Panc1 (cell line): ENCODE results near the gene LIN7C. TPM values are rescaled to one million over a fixed set of nuclear protein-coding genes. Genes with fewer than 3 reads are reported as not detected.

Experiments
- ATAC-seq: fragments of 200-7000 bp; cut with Tn5 transposase; 2 replicates; pipeline ENCODE4 v1.9.1; 2020; ENCODE audit warnings: mild to moderate bottlenecking, moderate library complexity
- BruUV-seq: library from RNA; stranded (reverse); fragments of 400-500 nt; replicated peaks from 2 replicates; lab custom pipeline; 2021; lab: Mats Ljungman, UMichigan
- CTCF ChIA-PET: fragments of 300-600 bp; sonication (Branson Sonifier 250); formaldehyde crosslinking; loops from one replicate; lab custom pipeline; 2022; ENCODE audit warnings: antibody characterized with exemption; lab: Charles Lee
- POLR2A ChIA-PET: fragments of 300-600 bp; sonication (Branson Sonifier 250); formaldehyde crosslinking; loops from one replicate; lab custom pipeline; 2022; ENCODE audit warnings: antibody characterized with exemption; lab: Charles Lee
- DNase-seq: peaks from one replicate; pipeline ENCODE4 v3.0.0-alpha.2; 2010; ENCODE audit warnings: low read depth, low spot score
- H3K27ac ChIP-seq: 2 replicates; pipeline ENCODE4 v1.5.1; 2011; ENCODE audit warnings: mild to moderate bottlenecking, low read length, inconsistent platforms
- H3K27me3 ChIP-seq: fragments of 200-500 bp; sonication (Bioruptor generic); 2 replicates; pipeline ENCODE4 v1.6.0; 2014; ENCODE audit warnings: low read length, inconsistent platforms; ENCODE audit not compliant: control insufficient read depth, insufficient read depth
- H3K36me3 ChIP-seq: fragments of 200-500 bp; sonication (Bioruptor generic); 2 replicates; pipeline ENCODE4 v1.5.1; 2014; ENCODE audit warnings: inconsistent platforms, mild to moderate bottlenecking, low read length, moderate library complexity; ENCODE audit not compliant: control insufficient read depth, insufficient read depth
- H3K4me1 ChIP-seq: 2 replicates; pipeline ENCODE4 v1.5.1; 2011; ENCODE audit warnings: inconsistent platforms, mild to moderate bottlenecking, low read length, moderate library complexity; ENCODE audit not compliant: control insufficient read depth, insufficient read depth
- H3K4me3 ChIP-seq, 2 experiments: 2 replicates each; pipeline ENCODE4 v1.5.1; 2011 to 2012; ENCODE audit warnings: low read depth in 2 of 2, low read length in 2 of 2, mild to moderate bottlenecking in 2 of 2, inconsistent platforms in 1 of 2, moderate library complexity in 1 of 2
- H3K9me3 ChIP-seq: fragments of 200-500 bp; sonication (Bioruptor generic); 2 replicates; pipeline ENCODE4 v1.5.1; 2014; ENCODE audit warnings: low read depth, mild to moderate bottlenecking, inconsistent platforms, low read length, moderate library complexity; ENCODE audit not compliant: control insufficient read depth, insufficient read depth
- CTCF ChIP-seq: fragments of 450-650 bp; IDR thresholded peaks from 2 replicates; pipeline ENCODE4 v1.5.1; 2017; ENCODE audit warnings: mild to moderate bottlenecking
- POLR2AphosphoS5 ChIP-seq: IDR thresholded peaks from 2 replicates; pipeline ENCODE4 v1.6.1; 2012; ENCODE audit warnings: mild to moderate bottlenecking, low read depth, low read length, moderate library complexity
- SIN3A ChIP-seq: IDR thresholded peaks from 2 replicates; pipeline ENCODE4 v1.6.1; 2012; ENCODE audit warnings: low read depth, mild to moderate bottlenecking, low read length, moderate library complexity, borderline replicate concordance; ENCODE audit not compliant: insufficient read depth
- TCF7L2 ChIP-seq: IDR thresholded peaks from 2 replicates; pipeline ENCODE4 v1.6.1; 2011; ENCODE audit warnings: mild to moderate bottlenecking, low read depth, low read length, inconsistent platforms
- in situ Hi-C: cut with HindIII; loops from 2 replicates; pipeline ENCODE4 v1.10.0; 2016; ENCODE audit warnings: low sequenced_read_pairs, low pct_unique_long_range_greater_than_20kb
- intact Hi-C: fragments of 100-400 bp; cut with micrococcal nuclease; formaldehyde crosslinking; loops from one replicate; pipeline ENCODE4 v1.10.0; 2022; ENCODE audit not compliant: unreplicated experiment
- total RNA-seq: library from RNA; stranded (reverse); gene quantifications from one replicate; pipeline ENCODE4 v1.2.1, GENCODE V29; 2021; ENCODE audit not compliant: unreplicated experiment
- TF ChIP-seq, protein P1 (sequence below), 2 experiments: IDR thresholded peaks; 2 replicates each; pipeline ENCODE4 v1.6.1; 2011 to 2012; ENCODE audit warnings: low read depth in 2 of 2, control low read depth in 1 of 2, low read length in 1 of 2, mild to moderate bottlenecking in 1 of 2, moderate library complexity in 1 of 2; ENCODE audit not compliant: insufficient read depth in 1 of 2

LIN7C gene
- total RNA-seq, 1 experiment from 2014 or later, result 44.2 TPM

GRCh38 chr11:27470826-27471588 lies 35.6 kb downstream of the LIN7C start:
- Histone ChIP-seq H3K27ac (peak overlapping the region; percentile 79), H3K4me3 (peak overlapping the region; percentile 67 to 71), H3K36me3 (no peaks in the 10 kb centered on the region), H3K27me3 (no peaks in the 10 kb centered on the region), H3K4me1 (peaks cover 30% of the 10 kb centered on the region), H3K9me3 (no peaks in the 10 kb centered on the region)
- ATAC-seq (0 out of 2 replicates have a peak, but pooled peaks have one; percentile 2), DNase-seq (no peak)
- CTCF ChIA-PET, result interaction anchor here (0.9 kb wide), 1 partner anchor 26 kb away, joined by 3 read pairs; no protein-coding TSS in a partner anchor
- in situ Hi-C loops, result no loop called here
- no TSS peak for BruUV-seq
- intact Hi-C loops, result loop anchor here (2.0 kb wide), 1 partner anchor 70 kb away; no protein-coding TSS in a partner anchor
- POLR2A ChIA-PET, result no interaction called here
- TF ChIP-seq, protein P1, sequence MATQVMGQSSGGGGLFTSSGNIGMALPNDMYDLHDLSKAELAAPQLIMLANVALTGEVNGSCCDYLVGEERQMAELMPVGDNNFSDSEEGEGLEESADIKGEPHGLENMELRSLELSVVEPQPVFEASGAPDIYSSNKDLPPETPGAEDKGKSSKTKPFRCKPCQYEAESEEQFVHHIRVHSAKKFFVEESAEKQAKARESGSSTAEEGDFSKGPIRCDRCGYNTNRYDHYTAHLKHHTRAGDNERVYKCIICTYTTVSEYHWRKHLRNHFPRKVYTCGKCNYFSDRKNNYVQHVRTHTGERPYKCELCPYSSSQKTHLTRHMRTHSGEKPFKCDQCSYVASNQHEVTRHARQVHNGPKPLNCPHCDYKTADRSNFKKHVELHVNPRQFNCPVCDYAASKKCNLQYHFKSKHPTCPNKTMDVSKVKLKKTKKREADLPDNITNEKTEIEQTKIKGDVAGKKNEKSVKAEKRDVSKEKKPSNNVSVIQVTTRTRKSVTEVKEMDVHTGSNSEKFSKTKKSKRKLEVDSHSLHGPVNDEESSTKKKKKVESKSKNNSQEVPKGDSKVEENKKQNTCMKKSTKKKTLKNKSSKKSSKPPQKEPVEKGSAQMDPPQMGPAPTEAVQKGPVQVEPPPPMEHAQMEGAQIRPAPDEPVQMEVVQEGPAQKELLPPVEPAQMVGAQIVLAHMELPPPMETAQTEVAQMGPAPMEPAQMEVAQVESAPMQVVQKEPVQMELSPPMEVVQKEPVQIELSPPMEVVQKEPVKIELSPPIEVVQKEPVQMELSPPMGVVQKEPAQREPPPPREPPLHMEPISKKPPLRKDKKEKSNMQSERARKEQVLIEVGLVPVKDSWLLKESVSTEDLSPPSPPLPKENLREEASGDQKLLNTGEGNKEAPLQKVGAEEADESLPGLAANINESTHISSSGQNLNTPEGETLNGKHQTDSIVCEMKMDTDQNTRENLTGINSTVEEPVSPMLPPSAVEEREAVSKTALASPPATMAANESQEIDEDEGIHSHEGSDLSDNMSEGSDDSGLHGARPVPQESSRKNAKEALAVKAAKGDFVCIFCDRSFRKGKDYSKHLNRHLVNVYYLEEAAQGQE (IDR thresholded peaks at IDR 0.05; ENCODE audit: insufficient read depth in 1 of 2, low read depth in 2 of 2, low read length in 1 of 2), result no peak
- no peak for TF ChIP-seq TCF7L2

DNA sequence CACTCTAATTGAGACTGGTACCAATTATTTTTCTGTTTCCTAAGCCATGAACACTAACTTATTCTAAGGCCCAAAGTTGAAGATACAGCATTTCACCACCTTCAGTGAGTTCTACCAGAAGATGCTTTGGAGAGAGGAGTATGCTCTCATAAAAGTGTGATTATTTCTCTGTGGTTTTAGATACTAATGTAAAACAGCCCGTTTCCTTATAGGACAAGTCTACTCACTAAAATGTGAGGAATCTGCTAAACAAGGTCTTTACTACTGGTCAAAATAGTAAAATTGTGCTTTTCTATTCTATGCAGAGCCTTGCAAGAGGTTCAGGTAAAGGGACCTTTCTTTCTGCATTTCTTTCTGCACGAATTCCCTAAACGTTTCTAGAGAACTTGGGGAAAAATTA lies 36.4 kb downstream of the LIN7C start:
- ATAC-seq, result no peak
- H3K9me3 ChIP-seq, result no peaks in the 10 kb centered on the region
- H3K4me3 ChIP-seq, result peak overlapping the region; percentile 67 to 71
- no peak for DNase-seq
- in situ Hi-C loops, result no loop called here
- intact Hi-C loops, result loop anchor here (2.0 kb wide), 1 partner anchor 69 kb away; no protein-coding TSS in a partner anchor
- H3K27me3 ChIP-seq, result no peaks in the 10 kb centered on the region
- CTCF ChIA-PET, result no interaction called here
- peaks cover 38% of the 10 kb centered on the region for H3K4me1 ChIP-seq
- no peaks in the 10 kb centered on the region for H3K36me3 ChIP-seq
- BruUV-seq, result TSS peak; percentile 44
- peak overlapping the region; percentile 79 for H3K27ac ChIP-seq
- POLR2A ChIA-PET, result no interaction called here
- TF ChIP-seq SIN3A (no peak), POLR2AphosphoS5 (no peak), TCF7L2 (no peak), CTCF (no peak)
